Stimulated activated naive CD8-positive, alpha-beta T cell treated with anti-CD3 and anti-CD28 coated beads, Interleukin-15, amount 100 ng/mL, for 72 hours (primary cell): ENCODE results near the gene SNAPC4.
"Not testable (repeated sequence)": the region's sequence is repeated elsewhere in the genome, so short reads cannot be mapped to it uniquely, and the experiment has no call there.

Source experiments
- ATAC-seq: fragments of 150-1000 bp; cut with Tn5 transposase; 2 replicates; pipeline ENCODE4 v1.10.0; 2021; ENCODE audit warnings: mild to moderate bottlenecking, moderate library complexity
- DNase-seq, 2 donors: peaks; one replicate each; pipeline ENCODE4 v3.0.0; 2021 to 2022
- H3K27ac Mint-ChIP-seq, 2 donors: one replicate each; pipeline ENCODE4 v1.8.0; 2022; ENCODE audit warnings: mild to moderate bottlenecking in 2 of 2, mixed read lengths in 2 of 2, moderate library complexity in 2 of 2
- H3K27me3 Mint-ChIP-seq: one replicate; pipeline ENCODE4 v1.8.0; 2022; ENCODE audit warnings: mixed read lengths
- H3K4me1 Mint-ChIP-seq: one replicate; pipeline ENCODE4 v1.8.0; 2022; ENCODE audit warnings: mild to moderate bottlenecking, mixed read lengths
- H3K4me3 Mint-ChIP-seq, 2 donors: one replicate each; pipeline ENCODE4 v1.8.0; 2022; ENCODE audit warnings: mild to moderate bottlenecking in 2 of 2, mixed read lengths in 2 of 2, moderate library complexity in 1 of 2
- H3K9me3 Mint-ChIP-seq, 2 donors: one replicate each; pipeline ENCODE4 v1.8.0; 2022; ENCODE audit warnings: mixed read lengths in 2 of 2

The SNAPC4 gene

DNA sequence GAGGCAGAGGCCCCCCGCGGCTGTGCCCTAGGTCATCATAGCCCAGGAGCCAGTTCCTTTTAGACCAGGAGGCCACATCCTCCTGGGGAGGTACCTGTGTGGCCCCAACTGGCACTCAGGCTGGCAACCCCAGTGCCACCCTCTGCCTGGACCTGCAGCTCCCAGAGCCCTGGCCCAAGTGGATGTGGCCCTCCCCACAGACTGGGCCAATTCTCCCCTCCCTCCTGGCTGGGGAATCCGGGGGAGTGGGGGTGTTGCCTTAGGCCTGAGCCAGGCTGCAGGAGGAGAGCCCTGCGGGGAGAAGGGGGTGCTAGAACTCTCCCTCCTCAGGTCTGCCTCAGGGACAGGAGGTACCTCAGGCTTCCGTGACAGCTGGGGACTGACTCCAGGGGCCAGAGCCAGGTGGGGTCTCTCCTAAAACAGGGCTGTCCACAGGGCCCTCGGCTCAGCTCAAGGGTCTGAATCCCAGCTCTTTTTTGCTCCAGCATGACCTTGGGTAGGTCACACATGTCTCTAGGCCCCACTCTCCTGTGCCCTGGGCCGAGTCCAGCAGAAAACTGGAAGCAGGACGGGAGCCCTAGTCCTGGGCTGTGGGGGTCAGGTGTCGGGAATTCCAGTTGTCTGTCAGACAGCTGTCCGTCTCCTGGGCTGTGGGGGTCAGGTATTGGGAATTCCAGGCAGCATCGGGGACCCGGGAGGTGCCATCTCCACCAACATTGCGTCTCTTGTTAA lies 46.0 kb downstream of the SNAPC4 start:
- peak overlapping the region; percentile 46 to 59 for H3K27ac Mint-ChIP-seq
- no peak for ATAC-seq
- H3K4me3 Mint-ChIP-seq = no peak overlapping the region
- no peaks in the 10 kb centered on the region for H3K9me3 Mint-ChIP-seq
- DNase-seq = no peak
- H3K27me3 Mint-ChIP-seq = no peaks in the 10 kb centered on the region
- peaks cover 10% of the 10 kb centered on the region for H3K4me1 Mint-ChIP-seq

GRCh38 chr9:136353088-136353487 lies 46.9 kb downstream of the SNAPC4 start:
- no peak overlapping the region for H3K4me3 Mint-ChIP-seq
- no peaks in the 10 kb centered on the region for H3K27me3 Mint-ChIP-seq
- ATAC-seq (no peak), DNase-seq (no peak)
- H3K27ac Mint-ChIP-seq = peak overlapping the region in 1 of 2 donors; percentile 55
- H3K9me3 Mint-ChIP-seq = no peaks in the 10 kb centered on the region
- peaks cover 10% of the 10 kb centered on the region for H3K4me1 Mint-ChIP-seq

DNA sequence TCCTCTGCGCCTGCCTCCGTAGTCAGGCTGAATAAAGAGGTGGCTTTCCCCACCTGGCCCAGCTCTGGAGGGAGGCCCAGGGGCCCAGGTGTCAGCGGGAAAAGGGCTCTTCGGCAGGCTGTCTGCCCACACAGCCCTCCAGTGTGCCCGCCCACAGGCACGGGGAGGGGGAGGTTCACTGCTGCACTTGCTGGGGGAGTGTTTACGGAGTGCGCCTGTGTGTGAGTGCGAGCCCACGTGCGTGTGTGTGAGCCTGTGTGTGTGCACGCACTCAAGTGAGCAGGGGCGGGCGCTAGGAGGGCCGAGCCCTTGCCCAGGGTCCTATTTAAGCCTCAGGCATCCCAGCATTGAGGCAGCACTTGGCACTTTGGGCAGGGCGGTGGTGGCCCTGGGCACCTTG lies 47.3 kb downstream of the SNAPC4 start:
- DNase-seq = no peak
- ATAC-seq = no peak
- H3K9me3 Mint-ChIP-seq = no peaks in the 10 kb centered on the region
- H3K4me1 Mint-ChIP-seq = peaks cover 10% of the 10 kb centered on the region
- no peak overlapping the region for H3K27ac Mint-ChIP-seq
- H3K4me3 Mint-ChIP-seq = no peak overlapping the region
- H3K27me3 Mint-ChIP-seq = no peaks in the 10 kb centered on the region

DNA sequence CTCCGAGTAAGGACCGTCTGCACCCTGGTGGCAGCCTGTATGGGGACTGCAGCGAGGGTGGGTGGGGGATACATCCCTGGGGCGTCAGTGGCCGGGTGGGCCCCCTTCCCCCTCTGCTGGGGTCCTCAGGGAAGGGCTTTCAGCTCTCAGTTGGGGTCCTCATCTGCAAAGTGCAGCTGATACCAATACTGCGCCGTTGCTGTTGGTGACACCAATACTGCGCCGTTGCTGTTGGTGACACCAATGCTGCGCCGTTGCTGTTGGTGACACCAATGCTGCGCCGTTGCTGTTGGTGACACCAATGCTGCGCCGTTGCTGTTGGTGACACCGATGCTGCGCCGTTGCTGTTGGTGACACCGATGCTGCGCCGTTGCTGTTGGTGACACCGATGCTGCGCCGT lies 48.1 kb downstream of the SNAPC4 start:
- not testable (repeated sequence) for H3K4me3 Mint-ChIP-seq, H3K9me3 Mint-ChIP-seq, DNase-seq, ATAC-seq, H3K27me3 Mint-ChIP-seq, H3K27ac Mint-ChIP-seq
- H3K4me1 Mint-ChIP-seq = peaks cover 10% of the 10 kb centered on the region

DNA sequence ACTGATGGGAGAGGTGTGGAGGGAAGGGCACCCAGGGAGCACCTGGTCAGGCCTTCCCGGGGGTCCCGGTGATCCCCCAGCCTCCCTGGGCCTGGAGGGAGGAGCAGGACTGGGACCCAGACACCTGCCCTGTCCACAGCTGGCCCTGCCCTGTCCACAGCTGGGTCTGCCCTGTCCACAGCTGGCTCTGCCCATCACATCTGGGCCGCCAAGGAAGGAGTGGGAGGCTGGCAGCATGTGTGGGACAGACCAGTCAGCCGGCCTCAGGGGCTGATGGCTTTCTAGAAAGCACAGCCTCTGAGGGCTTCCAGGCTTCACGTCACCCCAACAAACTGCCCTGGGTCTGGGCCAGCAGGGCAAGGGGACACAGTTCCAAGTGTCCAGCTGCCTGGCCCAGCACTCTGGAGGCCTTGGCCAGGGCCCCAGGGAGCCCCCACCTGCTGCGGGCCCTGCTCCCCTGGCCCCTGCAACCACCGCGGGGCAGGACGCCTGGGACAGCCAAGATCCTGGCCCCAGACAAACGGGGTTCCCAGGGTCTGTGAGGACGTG lies 48.6 kb downstream of the SNAPC4 start:
- no peak for ATAC-seq
- Mint-ChIP-seq H3K4me1 (peaks cover 10% of the 10 kb centered on the region), H3K27ac (no peak overlapping the region), H3K4me3 (no peak overlapping the region), H3K27me3 (no peaks in the 10 kb centered on the region), H3K9me3 (no peaks in the 10 kb centered on the region)
- DNase-seq = no peak
